GM19238 (cell line): ENCODE measurements around the gene DIP2B.
"Not testable (repeated sequence)": the region's sequence is repeated elsewhere in the genome, so short reads cannot be mapped to it uniquely, and the experiment has no call there.

ENCODE experiments used
- DNase-seq: peaks from one replicate; pipeline ENCODE4 v3.0.0; 2011; ENCODE audit warnings: low spot score; ENCODE audit not compliant: insufficient read length

Gene DIP2B

DNA sequence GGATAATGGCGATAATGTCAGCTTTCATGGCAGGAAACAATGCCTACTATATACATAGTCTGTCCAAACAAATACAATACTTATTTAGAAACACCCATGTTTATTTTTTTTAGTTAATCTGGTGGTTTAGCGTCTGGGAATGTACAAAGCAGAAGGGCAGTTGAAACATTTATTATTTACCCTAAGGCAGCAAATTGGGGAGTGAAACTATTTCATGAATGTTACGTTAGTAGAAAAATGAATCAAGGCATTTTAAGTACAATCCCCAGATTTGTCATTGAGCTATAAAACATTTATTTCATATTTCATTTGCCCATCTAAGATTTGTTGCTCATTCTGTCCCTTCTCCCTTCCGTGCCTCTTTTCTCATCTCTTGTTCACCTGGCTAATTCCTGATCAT, 172.0 kb downstream of the DIP2B start:
- no peak for DNase-seq

DNA sequence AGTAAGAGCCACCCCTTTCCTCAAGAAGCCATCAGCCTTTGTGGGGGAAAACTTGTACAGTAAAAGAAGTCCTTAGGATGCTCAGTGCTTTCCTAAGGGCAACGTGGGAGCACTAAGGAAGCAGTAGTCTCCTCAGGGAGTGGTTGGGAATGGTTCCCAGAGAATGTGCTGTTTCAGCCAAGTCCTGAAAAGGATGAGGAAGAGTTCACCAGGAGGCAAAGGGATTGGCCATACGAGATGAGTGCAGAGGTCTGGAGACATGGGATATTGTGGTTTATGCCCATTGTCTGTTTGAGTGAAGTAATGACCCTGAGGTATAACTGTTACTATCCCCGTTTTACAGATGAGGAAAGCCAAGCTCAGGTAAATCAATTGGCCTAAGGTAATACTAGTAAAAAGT, 173.1 kb downstream of the DIP2B start:
- DNase-seq = no peak

DNA sequence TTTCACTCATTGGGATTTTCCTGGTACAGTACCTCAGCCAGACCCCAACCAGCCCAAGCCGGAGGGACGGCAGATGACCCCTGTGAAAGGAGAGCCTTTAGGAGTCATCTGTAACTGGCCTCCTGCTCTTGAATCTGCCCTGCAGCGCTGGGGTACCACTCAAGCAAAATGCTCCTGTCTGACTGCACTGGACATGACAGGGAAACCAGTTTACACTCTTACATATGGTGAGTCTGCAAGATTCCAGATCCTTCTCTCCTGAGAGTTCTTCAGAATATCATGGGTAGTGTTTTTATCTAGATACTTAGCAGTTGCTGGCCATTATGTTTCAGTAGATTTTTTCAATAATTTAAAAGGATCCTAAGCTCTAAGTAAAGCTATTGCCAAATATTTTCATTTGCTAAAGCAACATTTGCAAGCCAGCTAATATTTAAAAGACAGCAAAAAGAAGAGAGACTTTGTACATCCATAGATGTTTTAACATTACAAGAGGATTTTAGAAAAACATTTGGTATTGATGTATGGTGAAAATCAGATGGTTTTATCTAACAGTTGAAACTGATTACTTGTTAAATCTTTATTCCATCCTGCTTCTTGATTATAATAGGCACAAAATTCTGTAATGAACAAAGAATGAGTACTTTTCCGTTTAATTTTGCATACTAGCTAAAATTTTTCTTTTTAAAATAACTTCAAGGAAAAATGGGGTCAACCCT, 174.0 kb downstream of the DIP2B start:
- no peak for DNase-seq

- no peak for DNase-seq
Measured at GRCh38 chr12:50679612-50680011, 174.8 kb downstream of the DIP2B start.

- DNase-seq = not testable (repeated sequence)
Measured at GRCh38 chr12:50681064-50681463, 176.3 kb downstream of the DIP2B start.

- DNase-seq = no peak
Measured at GRCh38 chr12:50685641-50686040, 180.9 kb downstream of the DIP2B start.

DNA sequence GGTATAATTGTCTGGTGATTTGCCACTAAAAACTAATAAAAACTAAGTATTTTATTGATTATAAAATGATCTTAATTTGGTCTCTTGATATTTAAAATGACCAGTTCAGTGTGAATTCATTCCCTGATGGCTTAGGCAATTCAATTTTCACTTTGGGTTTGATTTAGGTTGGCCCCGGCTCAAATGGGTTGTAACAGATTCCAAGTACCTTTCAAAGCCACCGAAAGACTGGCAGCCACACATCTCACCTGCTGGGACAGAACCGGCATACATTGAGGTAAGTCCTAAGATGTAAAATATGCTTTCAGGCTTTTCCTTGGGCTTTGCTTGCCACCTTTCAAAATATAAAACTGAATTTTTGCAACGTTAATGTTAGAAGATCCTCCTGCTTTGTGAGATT, 181.6 kb downstream of the DIP2B start:
- no peak for DNase-seq

DNA sequence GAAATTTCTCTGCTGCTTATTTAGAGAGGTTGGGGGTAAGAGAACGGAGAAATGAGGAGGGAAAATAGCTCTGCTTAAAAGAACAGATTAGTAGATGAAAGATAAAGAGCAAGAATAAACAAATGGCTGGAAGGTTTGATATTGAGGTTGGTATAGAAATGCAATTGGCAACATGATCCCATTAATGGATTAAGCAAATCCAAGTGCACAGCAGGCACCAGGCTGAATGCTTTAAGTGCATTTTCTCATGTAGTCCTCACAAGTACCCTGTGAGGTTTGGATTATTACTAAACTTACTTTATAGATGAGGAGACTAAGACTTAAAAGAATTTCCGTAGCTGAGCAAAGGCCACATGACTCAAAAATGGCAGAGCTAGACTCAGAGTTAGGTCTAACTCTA, 182.2 kb downstream of the DIP2B start:
- no peak for DNase-seq

GRCh38 chr12:50689437-50689836, 184.7 kb downstream of the DIP2B start:
- DNase-seq = no peak

DNA sequence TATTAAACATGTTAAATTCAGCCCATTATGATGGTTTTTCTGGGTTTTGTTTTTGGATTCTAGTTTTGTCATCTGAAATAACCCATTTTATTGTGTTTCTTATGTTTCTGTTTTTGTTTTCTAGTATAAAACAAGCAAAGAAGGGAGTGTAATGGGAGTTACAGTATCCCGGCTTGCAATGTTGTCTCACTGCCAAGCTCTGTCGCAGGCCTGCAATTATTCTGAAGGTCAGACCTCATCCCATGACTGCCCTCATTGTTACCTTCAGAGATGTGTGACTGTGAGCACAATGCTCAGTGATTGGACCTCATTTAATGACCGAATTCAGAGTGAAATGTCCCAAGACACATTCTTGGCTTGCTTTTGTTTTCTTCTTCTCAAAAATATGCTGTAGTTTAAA, 186.1 kb downstream of the DIP2B start:
- no peak for DNase-seq

- no peak for DNase-seq
Measured at GRCh38 chr12:50695961-50696360, 191.2 kb downstream of the DIP2B start.

GRCh38 chr12:50696931-50697330, 192.1 kb downstream of the DIP2B start:
- no peak for DNase-seq

- no peak for DNase-seq
Measured at GRCh38 chr12:50699154-50699553, 194.4 kb downstream of the DIP2B start.

DNA sequence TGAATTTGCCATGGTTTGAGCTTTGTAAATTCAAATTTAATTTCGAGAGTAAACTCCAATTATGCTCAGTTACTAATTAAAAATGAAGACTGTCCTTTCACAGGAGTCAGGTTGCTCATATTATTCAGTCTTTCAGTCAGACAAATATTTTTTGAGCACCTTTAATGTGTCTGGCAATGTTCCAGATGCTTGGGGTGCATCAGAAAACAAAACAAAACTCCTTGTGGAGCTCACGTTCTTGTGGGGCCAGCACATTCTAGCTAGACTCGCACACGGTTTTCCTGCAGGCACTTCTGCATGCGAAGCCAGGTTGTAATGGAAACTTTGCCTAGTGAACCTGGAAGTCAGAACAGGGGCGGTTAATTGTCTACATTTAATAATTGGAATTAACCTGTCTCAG, 195.2 kb downstream of the DIP2B start:
- no peak for DNase-seq

GRCh38 chr12:50706606-50707005, 201.8 kb downstream of the DIP2B start:
- DNase-seq = no peak

- DNase-seq = no peak
Measured at GRCh38 chr12:50707396-50707795, 202.6 kb downstream of the DIP2B start.

GRCh38 chr12:50708631-50709030, 203.8 kb downstream of the DIP2B start:
- DNase-seq = no peak

DNA sequence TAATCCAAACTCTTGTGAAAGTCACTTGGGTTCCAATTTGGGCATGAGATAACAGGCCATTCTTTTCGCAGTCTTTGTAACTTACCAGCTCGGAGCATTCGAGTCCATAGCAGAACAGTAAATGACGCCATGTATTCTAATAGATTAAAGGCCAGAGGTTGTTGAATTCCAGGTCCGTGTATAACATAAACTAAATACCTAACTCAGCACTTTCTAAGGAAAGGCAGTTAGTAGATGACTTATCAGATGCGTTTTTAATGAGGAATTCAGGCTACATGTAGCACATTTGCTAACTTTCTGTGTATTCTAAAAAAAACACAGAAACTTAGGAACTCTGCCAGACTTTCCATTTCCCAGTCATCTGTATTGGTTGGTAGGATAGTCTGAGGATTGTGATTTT, 206.3 kb downstream of the DIP2B start:
- no peak for DNase-seq

GRCh38 chr12:50715174-50715573, 210.4 kb downstream of the DIP2B start:
- DNase-seq = no peak

DNA sequence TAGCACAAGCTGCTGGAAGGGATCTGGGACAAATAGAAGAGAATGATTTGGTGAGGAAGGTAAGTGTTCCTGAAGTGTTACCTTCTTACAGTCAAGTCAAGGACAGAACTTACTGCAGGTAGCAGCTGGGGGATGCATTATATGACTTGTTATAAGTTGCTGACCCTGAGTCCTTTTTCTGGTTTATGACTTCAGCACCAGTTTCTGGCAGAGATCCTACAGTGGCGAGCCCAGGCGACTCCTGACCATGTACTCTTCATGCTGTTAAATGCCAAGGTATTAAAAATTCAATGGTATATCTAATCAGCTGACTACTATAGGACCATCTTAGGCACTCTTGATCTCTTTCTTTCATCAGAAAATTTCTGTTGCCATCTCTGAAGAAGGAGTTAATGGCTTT, 214.0 kb downstream of the DIP2B start:
- DNase-seq = no peak

GRCh38 chr12:50720085-50720484, 215.3 kb downstream of the DIP2B start:
- no peak for DNase-seq

DNA sequence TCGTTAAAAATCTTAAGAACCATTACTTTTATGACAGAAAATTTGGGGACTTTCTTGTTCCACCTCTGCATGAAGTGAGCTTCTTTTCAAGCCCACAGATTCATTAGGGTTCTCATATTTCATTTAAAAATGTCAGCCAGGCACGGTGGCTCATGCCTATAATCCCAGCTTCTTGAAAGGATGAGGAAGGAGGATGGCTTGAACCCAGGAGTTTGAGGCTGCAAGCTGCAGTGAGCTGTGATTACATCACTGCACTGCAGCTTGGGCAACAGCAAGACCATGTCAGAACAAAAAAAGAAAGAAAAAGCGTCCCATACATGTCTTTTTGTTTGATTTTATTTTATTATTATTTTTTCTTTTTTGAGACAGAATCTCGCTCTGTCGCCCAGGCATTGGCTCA, 215.7 kb downstream of the DIP2B start:
- no peak for DNase-seq

DNA sequence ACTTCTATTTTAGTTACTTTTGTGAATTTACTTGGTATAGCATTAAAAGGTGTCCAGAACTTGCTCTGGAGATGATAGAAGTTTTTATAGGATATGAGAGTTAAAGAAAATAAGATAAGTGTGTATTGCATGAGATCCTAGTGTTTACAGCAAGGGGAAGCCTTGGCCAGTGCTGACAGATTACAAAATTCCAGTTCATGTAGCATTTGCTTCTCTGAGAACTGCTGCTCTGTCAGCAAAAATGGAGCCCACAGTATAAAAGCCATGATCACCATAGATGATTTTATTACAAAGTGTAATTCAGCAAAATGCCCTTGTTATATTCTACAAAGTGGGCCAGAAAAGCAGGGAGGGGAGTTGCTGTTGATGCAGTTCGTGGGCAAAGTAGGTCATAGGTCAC, 219.1 kb downstream of the DIP2B start:
- no peak for DNase-seq
